CD4-positive, alpha-beta T cell treated with Interleukin-17A for 1 hour (primary cell): Measurements from ENCODE around the gene ZNF511.

Source experiments
- DNase-seq: peaks from one replicate; pipeline ENCODE4 v3.0.0-alpha.2; 2020

ZNF511 gene

DNA sequence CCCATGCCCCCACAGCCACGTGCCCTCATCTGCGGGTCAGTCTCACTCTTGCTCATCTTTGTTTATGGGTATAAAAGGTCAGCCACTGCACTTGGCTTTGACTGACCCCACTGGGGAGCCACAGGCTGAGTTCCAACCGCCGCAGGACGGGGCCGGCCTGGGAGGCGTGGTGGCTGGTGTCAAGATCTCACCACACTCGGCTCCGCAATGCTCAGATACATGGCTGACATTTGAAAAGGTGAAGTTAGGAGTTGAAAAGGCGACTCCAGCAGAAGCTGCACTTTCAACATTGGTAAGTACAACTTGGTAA lies 14.9 kb upstream of the ZNF511 start:
- DNase-seq = no peak

- DNase-seq = no peak
Observed at GRCh38 chr10:133294189-133294588, 14.5 kb upstream of the ZNF511 start.

GRCh38 chr10:133295426-133296320 lies 13.0 kb upstream of the ZNF511 start:
- DNase-seq = no peak

- DNase-seq = no peak
Observed at GRCh38 chr10:133297504-133297903, 11.2 kb upstream of the ZNF511 start.

DNA sequence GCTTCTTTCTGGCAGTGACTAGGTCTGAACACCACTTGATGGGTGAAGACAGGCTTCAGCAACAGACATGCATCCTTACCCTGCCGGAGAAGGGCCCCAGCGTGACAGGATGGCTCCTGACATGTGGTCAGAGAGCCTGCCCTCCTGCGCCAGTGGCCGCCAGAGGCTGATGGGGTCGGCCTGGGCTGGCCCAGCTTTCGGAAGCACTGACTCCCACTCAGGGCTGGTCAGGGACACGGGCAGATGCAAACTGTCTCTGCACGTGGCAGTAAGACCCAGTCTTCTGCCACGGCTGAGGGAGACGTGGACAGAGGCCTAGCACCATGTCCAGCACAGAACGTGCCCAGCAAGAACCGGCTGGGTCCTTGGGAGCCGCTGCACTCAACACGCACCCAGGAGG lies 10.2 kb upstream of the ZNF511 start:
- DNase-seq = no peak

DNA sequence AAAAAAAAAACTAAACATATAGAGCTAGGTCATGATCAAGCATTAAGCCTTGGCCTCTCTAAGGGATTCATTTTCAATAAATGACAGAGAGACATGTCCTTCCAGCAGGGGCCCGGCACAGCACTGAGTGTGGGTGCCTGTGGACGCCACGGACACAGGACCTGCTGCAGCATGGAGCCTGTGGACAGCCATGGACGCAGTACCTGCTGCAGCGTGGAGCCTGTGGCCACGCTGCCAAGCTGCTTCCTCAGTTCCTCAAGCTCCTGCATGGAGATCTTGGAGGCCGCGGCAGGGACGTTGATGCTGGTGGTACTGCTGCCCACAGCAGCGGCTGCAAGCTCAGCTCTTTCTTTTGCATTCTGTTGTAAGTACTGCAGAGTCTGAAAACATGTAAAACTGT lies 9.5 kb upstream of the ZNF511 start:
- DNase-seq = no peak

DNA sequence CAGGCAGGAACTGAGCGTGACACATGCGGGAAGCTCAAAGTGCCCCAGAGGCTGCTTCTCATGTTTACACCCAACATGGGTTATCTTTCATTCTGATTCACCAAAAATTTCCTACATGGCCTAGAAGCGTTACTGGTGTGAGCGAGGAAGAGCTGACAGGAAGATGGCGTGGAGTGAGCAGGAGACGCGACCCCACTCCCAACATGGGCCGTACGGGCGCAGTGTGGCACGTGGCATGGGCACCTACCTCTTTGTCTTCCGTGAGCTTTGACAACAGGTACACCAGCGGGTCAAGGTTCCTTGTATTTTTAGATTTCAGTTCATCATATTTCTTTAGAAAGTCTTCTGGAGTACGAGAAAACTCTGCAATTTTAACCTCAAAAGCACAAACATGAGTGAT lies 9.0 kb upstream of the ZNF511 start:
- no peak for DNase-seq

DNA sequence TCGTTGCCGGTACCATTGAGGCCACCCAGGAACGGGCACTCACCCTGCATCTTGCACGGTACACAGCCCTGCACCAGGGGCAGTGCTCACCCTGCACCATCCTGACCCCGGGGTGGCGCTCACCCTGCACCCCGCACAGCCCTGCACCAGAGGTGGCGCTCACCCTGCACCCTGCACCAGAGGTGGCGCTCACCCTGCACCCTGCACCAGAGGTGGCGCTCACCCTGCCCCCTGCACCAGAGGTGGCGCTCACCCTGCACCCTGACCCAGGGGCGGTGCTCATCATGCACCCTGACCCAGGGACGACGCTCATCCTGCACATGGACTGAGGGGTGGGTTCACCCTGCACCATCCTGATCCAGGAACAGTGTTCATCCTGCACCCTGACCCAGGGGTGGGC lies 6.5 kb upstream of the ZNF511 start:
- no peak for DNase-seq

DNA sequence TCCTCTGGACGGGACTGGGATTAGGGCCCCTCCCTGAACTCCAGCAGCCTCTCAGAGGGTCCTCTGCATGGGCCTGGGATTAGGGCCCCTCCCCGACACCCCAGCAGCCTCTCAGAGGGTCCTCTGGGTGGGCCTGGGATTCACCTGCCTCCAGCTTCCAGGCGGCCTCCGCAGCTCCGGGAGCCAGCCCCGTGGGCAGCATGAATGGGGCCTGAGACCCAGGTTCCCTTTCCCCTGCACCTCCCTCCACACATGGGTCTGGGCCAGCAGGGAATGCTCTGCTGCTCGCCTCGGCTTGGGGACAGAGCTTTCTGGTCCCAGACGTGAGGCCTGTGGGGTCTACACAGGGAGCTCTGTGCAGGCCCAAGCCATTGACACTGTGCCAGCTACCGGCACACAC lies 5.5 kb upstream of the ZNF511 start:
- DNase-seq = no peak

GRCh38 chr10:133306097-133306476 lies 2.6 kb upstream of the ZNF511 start:
- DNase-seq = no peak

DNA sequence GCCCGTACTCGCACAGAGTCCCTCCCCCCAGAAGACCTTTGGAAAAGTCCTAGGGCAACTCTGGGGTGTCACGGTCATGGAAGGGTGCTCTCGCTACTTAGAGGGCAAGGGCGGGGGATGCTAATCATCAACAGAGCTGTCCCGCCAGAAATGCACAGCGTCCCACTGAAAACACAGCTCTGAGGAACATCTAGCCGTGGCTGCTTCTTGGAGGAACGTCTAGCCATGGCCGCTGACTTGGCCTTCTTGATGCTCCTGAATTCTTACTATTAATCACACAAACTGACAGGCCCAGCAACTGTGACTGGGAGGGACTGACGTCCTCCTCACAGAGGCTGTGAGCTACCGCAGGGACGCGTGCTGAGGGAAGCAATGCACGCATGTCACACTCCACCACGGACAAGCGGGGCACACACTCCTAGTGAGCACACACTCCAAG lies 1.8 kb upstream of the ZNF511 start:
- DNase-seq = no peak

GRCh38 chr10:133307776-133308420 lies 816 bp upstream of the ZNF511 start:
- DNase-seq = peak; percentile 93

- peak; percentile 93 for DNase-seq
Observed at GRCh38 chr10:133309100-133309719, 496 bp downstream of the ZNF511 start.

- no peak for DNase-seq
Observed at GRCh38 chr10:133309720-133310398, 1.1 kb downstream of the ZNF511 start.

GRCh38 chr10:133310399-133310755 lies 1.7 kb downstream of the ZNF511 start:
- no peak for DNase-seq

DNA sequence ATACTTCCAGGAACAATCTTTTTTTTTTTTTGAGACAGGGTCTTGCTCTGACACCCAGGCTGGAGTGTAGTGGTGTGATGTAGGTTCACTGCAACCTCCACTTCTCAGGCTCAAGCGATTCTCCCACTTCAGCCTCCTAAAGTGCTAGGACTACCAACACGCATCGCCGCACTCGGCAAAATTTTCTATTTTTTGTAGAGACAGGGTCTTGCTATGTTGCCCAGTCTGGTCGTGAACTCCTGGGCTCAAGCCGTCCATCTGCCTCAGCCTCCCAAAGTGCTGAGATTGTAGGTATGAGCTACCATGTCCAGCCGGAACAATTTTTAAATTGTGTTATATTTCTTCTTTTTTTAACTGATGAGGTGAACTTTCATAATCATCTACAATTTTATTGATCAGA lies 2.1 kb downstream of the ZNF511 start:
- DNase-seq = no peak

GRCh38 chr10:133311570-133311969 lies 2.9 kb downstream of the ZNF511 start:
- no peak for DNase-seq

DNA sequence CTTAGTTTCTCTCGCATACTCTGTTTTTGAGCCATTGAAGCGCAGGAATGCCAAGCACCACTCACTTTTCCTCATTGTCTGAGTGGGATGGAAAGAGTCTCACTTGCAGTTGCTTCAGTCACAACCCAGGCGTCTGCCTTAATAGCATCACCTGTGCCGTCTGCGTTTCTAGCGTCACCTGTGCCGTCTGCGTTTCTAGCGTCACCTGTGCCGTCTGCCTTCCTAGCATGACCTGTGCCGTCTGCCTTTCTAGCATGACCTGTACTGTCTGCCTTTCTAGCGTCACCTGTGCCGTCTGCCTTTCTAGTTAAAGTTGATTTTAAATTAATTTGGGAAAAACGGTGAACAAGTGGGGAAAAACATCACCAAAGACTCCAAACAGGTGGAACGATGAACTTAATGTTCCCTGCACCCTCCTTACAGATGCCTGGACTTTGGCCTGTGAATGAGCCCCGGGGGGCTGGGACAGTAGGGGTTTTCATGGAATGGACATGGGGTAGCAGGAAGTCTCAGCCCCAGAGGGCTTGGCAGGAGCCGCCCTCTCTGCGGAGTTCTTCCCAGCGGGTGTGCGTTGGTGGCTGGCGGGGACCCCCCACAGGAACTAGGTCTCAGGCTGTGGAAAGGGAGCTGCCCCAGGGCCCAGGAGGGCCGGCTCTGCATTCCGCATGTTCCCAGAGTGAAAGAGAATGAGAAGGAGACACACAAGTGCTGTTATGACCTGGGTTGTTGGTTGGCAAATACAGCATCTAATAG lies 3.5 kb downstream of the ZNF511 start:
- no peak for DNase-seq

GRCh38 chr10:133312769-133313145 lies 4.0 kb downstream of the ZNF511 start:
- no peak for DNase-seq

GRCh38 chr10:133313192-133313591 lies 4.5 kb downstream of the ZNF511 start:
- no peak for DNase-seq

- no peak for DNase-seq
Observed at GRCh38 chr10:133314911-133315310, 6.2 kb downstream of the ZNF511 start.

- DNase-seq = no peak
Observed at GRCh38 chr10:133315847-133316246, 7.1 kb downstream of the ZNF511 start.

GRCh38 chr10:133316266-133316665 lies 7.6 kb downstream of the ZNF511 start:
- DNase-seq = no peak
